ENCODE results near the gene CHAMP1. TPM values are rescaled to one million over a fixed set of nuclear protein-coding genes. Genes with fewer than 3 reads are reported as not detected.

CHAMP1 gene
- total RNA-seq, 1 experiment from 2014 or later = 15.3 TPM

DNA sequence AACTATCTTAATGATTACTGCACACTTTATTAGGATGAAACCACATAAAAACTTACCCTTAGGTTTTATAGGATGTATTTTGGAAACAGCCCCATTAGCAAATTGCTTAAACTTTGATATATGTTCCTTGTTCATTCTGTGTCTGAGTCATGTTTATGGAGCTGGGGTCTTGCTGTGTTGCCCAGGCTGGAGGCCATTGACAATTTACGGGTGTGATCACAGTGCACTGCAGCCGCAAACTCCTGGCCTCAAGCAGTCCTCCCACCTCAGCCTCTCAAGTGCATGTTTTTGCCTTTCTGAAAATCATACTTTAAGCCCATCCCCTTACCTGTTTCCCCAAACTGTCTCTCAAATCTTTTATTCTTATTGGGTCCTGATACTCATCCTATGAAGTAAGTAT lies 5.2 kb upstream of the CHAMP1 start:
- in situ Hi-C loops (cut with HindIII; ENCODE audit: low pct_unique_long_range_greater_than_20kb, low sequenced_read_pairs) = no loop called here
- no peak for ATAC-seq

DNA sequence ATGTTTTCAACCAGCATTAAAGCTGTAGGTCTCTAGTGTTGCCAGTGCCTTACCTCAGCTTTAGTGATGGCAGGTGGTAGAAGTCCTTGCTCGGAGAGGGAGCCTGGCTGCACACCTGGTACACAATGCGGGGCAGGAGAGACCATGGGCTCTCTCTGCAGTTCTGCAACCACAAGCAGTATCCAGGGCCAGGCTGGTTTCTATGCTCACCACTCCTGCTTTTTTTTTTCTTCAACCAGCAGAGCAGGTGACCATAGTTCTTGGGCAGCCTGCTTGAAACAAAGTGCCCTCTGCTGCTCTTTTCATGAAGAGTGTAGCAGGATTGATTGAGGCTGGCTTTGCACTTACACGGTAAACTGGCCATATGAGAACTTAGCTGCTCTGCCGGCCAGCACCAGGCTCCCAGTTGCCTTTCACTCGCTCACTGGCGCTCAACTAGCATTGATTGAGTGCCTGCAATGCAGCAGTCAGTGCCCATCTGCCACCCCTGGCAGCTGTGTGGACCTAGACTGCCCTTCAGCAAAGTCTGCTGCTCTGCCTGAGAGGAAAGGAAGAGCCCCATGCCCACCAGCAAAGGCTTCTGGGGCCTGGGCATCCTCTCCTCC lies 4.4 kb upstream of the CHAMP1 start:
- in situ Hi-C loops (cut with HindIII; ENCODE audit: low pct_unique_long_range_greater_than_20kb, low sequenced_read_pairs) (no loop called here), intact Hi-C loops (cut with micrococcal nuclease; ENCODE audit: unreplicated experiment) (no loop called here)
- POLR2A ChIA-PET = interaction anchor here (0.6 kb wide), 1 partner anchor 31 kb away, joined by 3 read pairs; no protein-coding TSS in a partner anchor
- H3K4me1 ChIP-seq (ENCODE audit: control insufficient read depth, insufficient read depth, low read length) = no peaks in the 10 kb centered on the region
- H3K36me3 ChIP-seq (ENCODE audit: control insufficient read depth, insufficient read depth, low read length) = peaks cover 2% of the 10 kb centered on the region
- BruUV-seq (replicated peaks) = no TSS peak
- ATAC-seq (no peak), DNase-seq (ENCODE audit: low read depth, low spot score) (no peak)
- no peak overlapping the region for H3K4me3 ChIP-seq (ENCODE audit: low read depth in 2 of 2, low read length in 2 of 2)
- no peaks in the 10 kb centered on the region for H3K27me3 ChIP-seq (ENCODE audit: control insufficient read depth, insufficient read depth, low read length)
- no peaks in the 10 kb centered on the region for H3K9me3 ChIP-seq (ENCODE audit: control insufficient read depth, insufficient read depth, low read depth, low read length)
- H3K27ac ChIP-seq (ENCODE audit: low read length) = no peak overlapping the region
- TF ChIP-seq SIN3A (IDR thresholded peaks at IDR 0.05; ENCODE audit: borderline replicate concordance, insufficient read depth, low read depth, low read length) = no peak
- TF ChIP-seq, protein P1, sequence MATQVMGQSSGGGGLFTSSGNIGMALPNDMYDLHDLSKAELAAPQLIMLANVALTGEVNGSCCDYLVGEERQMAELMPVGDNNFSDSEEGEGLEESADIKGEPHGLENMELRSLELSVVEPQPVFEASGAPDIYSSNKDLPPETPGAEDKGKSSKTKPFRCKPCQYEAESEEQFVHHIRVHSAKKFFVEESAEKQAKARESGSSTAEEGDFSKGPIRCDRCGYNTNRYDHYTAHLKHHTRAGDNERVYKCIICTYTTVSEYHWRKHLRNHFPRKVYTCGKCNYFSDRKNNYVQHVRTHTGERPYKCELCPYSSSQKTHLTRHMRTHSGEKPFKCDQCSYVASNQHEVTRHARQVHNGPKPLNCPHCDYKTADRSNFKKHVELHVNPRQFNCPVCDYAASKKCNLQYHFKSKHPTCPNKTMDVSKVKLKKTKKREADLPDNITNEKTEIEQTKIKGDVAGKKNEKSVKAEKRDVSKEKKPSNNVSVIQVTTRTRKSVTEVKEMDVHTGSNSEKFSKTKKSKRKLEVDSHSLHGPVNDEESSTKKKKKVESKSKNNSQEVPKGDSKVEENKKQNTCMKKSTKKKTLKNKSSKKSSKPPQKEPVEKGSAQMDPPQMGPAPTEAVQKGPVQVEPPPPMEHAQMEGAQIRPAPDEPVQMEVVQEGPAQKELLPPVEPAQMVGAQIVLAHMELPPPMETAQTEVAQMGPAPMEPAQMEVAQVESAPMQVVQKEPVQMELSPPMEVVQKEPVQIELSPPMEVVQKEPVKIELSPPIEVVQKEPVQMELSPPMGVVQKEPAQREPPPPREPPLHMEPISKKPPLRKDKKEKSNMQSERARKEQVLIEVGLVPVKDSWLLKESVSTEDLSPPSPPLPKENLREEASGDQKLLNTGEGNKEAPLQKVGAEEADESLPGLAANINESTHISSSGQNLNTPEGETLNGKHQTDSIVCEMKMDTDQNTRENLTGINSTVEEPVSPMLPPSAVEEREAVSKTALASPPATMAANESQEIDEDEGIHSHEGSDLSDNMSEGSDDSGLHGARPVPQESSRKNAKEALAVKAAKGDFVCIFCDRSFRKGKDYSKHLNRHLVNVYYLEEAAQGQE (IDR thresholded peaks at IDR 0.05; ENCODE audit: insufficient read depth in 1 of 2, low read depth in 2 of 2, low read length in 1 of 2) = no peak
- no peak for TF ChIP-seq CTCF (IDR thresholded peaks at IDR 0.05)
- TF ChIP-seq POLR2AphosphoS5 (IDR thresholded peaks at IDR 0.05; ENCODE audit: low read depth, low read length) = no peak
- TF ChIP-seq TCF7L2 (IDR thresholded peaks at IDR 0.05; ENCODE audit: low read depth, low read length) = no peak
- CTCF ChIA-PET = no interaction called here

More for the DNA sequence above, 5.2 kb upstream of the CHAMP1 start:
- no TSS peak for BruUV-seq (replicated peaks)
- Histone ChIP-seq H3K27ac (ENCODE audit: low read length) (no peak overlapping the region), H3K27me3 (ENCODE audit: control insufficient read depth, insufficient read depth, low read length) (no peaks in the 10 kb centered on the region), H3K36me3 (ENCODE audit: control insufficient read depth, insufficient read depth, low read length) (no peaks in the 10 kb centered on the region; the same call in 1 of the 2 replicates), H3K9me3 (ENCODE audit: control insufficient read depth, insufficient read depth, low read depth, low read length) (no peaks in the 10 kb centered on the region), H3K4me3 (ENCODE audit: low read depth in 2 of 2, low read length in 2 of 2) (no peak overlapping the region), H3K4me1 (ENCODE audit: control insufficient read depth, insufficient read depth, low read length) (no peaks in the 10 kb centered on the region)
- ChIA-PET CTCF (no interaction called here), POLR2A (no interaction called here)
- intact Hi-C loops (cut with micrococcal nuclease; ENCODE audit: unreplicated experiment) = no loop called here
- TF ChIP-seq, protein P1 (IDR thresholded peaks at IDR 0.05; ENCODE audit: insufficient read depth in 1 of 2, low read depth in 2 of 2, low read length in 1 of 2) = no peak
- TF ChIP-seq SIN3A (IDR thresholded peaks at IDR 0.05; ENCODE audit: borderline replicate concordance, insufficient read depth, low read depth, low read length) (no peak), TCF7L2 (IDR thresholded peaks at IDR 0.05; ENCODE audit: low read depth, low read length) (no peak), CTCF (IDR thresholded peaks at IDR 0.05) (no peak), POLR2AphosphoS5 (IDR thresholded peaks at IDR 0.05; ENCODE audit: low read depth, low read length) (no peak)
- DNase-seq (ENCODE audit: low read depth, low spot score) = no peak

Data from Panc1 (cell line).